ENCODE measurements around the gene AXDND1.
"Not testable (repeated sequence)": the region's sequence is repeated elsewhere in the genome, so short reads cannot be mapped to it uniquely, and the experiment has no call there.

The AXDND1 gene

DNA sequence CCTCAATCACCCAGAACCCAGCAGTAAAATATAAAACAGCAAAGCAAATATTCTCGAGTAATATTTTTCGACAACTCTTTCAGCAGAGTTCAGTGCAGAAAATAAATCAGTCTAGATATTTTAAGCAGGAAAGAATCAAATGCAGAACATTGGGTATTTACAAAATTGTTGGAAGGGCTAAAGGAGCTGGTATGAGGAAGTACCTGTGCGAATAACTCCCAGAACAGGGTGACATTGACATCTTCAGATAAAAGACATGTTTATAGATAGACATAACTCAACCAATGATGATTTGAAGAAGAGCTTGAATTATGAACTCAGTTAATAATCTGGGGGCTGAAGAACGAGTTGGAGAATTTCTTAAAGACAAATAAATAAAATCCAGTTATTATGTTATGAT lies 6.4 kb downstream of the AXDND1 start:
- no peak for FAIRE-seq

DNA sequence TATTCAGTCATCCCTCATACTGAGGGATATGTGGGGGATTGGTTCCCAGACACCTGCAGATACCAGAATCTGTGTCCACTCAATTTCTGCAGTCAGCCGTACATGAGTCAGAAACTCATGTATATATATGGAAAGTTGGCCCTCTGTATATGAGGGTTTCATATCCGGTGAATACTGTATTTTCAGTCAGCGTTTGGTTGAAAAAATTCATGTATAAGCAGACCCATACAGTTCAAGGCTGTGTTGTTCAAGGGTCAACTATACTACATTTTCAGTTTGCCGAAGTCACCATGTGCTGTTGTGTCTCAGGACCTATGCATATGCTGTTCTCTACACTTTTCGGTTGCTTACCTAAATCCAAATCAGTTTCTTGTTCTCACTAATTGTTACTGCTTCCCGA lies 10.5 kb downstream of the AXDND1 start:
- FAIRE-seq: no peak

DNA sequence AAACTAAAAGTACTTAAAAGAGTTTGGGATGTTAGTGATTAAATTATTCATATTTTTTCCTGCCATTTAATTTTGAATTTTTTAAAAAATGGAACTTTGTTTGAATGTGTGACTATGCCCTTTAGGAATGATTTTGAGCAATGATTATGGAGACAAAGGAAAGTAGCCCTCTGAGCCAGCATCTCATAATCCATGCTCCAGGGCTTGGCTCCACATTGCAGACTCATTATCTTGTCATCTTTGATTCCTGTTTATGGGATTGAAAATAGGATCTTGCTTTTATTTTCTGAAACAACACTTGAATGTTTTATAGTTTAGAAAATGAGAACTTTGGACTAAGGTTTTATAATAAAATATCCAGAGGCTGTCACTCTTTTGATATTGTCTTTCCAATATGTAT lies 14.5 kb downstream of the AXDND1 start:
- FAIRE-seq: no peak

DNA sequence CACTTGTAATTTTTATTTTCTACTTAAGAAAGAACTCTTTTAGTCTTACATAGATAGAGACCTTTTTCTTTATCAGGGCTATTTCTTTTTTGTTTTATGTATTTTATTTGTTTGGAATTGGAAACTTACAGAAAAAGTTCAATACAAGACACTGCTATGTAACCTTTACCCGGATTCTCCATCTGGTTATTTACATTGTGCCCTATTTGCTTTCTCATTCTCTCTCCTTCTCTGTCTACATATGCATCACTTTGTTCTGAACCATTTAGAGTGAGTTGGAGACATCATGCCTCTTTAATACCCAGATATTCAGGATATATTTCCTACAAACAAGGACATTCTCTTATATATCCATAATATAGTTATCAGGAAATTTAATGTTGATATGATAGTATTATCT lies 18.3 kb downstream of the AXDND1 start:
- FAIRE-seq: no peak

DNA sequence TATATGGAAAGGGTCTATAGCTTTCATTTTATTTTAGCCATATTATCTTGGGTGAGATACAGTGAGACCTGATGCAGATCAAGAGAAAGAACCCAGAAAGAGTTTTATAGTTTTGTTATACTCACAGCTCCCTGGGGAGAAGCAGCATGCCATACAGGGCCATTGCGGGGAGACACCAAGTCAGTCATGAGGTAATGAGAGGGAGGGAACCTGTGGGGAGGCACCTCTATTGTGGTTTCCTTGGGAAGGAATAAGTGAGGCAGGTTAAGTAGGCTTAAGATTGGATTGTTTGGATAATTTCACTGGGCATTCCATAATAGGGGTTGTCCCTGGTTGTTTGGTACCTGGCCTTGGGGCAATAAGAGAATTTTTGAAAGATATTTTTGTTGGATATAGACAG lies 19.7 kb downstream of the AXDND1 start:
- no peak for FAIRE-seq

DNA sequence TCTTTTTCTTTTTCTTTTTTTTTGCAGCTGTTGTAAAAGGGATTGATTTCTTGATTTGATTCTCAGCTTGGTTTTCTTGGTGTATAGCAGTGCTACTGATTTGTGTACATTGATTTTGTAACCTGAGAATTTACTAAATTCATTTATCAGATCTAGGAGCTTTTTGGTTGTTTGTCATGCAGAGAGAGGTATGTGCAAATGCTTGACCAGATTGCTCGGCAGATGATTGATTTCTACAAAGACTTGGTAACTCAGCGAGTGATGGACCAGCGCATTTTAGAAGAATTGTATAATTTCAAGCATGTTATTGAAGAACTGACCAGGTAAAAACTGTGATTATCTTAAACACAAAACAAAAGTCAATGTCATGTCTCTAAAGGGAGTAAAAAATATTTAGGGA lies 27.9 kb downstream of the AXDND1 start:
- no peak for FAIRE-seq

DNA sequence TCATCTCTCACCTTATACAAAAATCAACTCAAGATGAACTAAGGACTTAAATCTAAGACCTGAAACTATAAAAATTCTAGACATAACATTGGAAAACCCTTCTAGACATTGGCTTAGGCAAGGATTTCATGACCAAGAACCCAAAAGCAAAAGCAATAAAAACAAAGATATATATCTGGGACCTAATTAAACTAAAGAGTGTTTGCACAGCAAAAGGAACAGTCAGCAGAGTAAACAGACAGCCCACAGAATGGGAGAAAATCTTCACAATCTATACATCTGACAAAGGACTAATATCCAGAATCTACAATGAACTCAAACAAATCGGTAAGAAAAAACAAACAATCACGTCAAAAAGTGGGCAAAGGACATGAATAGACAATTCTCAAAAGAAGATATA lies 33.6 kb downstream of the AXDND1 start:
- FAIRE-seq: not testable (repeated sequence)

DNA sequence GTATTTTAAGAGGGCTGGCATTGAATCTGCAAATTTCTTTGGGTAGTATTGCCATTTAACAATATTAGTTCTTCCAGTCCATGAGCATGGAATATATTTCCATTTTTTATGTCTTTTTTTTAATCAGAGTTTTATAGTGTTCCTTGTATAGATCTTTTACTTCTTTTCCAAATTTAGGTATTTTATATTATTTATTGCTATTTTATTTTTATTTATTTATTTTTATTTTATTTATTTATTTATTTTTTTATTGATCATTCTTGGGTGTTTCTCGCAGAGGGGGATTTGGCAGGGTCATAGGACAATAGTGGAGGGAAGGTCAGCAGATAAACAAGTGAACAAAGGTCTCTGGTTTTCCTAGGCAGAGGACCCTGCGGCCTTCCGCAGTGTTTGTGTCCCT lies 52.0 kb downstream of the AXDND1 start:
- FAIRE-seq: not testable (repeated sequence)

DNA sequence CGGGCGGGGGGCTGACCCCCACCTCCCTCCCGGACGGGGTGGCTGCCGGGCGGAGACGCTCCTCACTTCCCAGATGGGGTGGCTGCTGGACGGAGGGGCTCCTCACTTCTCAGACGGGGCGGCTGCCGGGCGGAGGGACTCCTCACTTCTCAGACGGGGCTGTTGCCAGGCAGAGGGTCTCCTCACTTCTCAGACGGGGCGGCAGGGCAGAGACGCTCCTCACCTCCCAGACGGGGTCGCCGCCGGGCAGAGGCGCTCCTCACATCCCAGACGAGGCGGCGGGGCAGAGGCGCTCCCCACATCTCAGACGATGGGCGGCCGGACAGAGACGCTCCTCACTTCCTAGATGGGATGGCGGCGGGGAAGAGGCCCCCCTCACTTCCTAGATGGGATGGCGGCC lies 52.9 kb downstream of the AXDND1 start:
- not testable (repeated sequence) for FAIRE-seq

DNA sequence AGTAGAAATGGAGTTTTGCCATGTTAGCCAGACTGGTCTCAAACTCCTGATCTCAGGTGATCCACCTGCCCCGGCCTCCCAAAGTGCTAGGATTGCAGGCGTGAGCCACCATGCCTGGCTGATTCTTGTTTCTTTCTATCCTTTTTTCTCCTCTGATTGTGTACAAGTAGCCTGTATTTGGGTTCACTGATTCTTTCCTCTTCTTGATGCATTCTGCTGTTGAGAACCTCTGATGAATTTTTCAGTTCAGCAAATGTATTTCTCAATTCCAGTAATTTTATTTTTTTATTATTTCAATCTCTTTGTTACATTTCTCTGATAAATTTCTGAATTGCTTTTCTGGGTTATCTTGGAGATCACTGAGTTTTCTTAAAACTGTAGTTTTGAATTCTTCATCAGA lies 58.8 kb downstream of the AXDND1 start:
- no peak for FAIRE-seq

DNA sequence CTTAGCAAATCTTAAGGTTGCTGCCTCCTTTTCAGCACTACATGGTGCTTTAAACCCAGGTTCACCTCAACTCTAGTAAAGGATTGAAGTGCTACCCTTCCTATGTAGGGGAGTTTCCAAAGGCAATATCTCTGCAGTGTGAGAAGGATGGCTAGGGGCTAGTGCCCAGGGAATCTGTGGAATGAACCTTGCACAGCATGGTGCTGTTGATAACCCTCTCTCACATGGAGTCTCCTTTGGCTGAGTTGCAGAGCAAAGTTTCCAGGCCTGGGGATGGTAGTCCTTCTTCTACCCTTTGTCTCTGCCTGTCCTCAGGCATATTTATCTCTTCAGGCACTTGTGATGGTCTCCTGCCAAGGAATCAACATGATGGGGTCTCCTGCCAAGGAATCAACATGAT lies 59.4 kb downstream of the AXDND1 start:
- no peak for FAIRE-seq

DNA sequence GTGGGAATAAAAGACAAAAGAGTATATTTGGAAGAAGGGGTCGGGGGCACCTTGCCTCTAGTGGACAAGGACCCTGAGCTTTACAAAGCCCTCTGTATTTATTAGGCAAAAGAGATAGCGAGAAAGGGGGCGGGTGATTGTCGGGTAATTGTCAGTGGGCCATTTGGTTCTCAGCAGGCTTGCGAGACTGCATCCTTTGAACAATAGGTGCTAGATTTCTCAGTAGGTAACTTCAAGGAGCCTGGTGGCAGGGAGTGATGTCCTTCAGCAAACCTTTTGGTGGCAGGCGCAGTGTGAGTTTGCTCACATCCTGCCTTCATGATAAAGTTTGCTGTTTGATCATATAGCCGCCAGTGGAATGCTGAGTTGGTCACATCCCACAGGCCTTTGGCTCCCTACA lies 71.4 kb downstream of the AXDND1 start:
- no peak for FAIRE-seq

DNA sequence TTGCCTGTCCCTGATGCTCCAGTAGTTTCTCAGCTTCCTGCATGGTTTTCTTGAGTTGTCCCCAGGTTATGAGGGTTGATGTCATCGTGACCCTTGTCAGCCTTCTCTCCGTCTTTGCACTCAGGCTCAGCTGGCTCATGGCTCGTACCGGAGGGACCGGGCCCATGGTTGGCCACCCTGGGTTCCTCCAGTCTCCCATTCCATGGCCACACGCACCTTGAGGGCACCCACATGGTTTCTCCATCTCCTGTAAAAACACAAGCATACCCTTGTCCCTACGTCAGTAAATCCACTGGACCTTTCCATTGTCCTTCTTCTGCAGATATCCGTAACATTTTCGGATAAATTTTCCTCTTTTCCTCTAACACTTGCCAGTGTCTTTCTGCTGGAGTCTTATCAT lies 73.9 kb downstream of the AXDND1 start:
- not testable (repeated sequence) for FAIRE-seq

DNA sequence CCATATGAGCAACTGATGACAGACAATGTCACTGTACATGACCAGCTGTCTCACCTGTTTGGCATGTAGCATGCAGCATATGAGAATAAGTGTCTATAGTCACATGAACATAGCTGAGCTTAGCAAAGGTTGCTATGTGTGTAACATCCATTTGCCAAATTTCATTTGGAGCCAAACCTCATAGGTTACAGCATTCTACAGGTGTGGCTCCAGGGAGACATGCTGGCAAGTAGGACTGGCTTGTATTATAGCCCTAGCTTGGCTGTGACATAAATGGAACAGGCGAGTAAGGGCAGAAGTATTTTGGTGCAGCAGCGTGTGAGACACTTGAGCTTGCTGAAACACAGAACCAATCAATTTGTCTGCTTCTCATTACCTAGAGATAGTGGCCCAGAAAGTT lies 74.5 kb downstream of the AXDND1 start:
- FAIRE-seq: not testable (repeated sequence)

DNA sequence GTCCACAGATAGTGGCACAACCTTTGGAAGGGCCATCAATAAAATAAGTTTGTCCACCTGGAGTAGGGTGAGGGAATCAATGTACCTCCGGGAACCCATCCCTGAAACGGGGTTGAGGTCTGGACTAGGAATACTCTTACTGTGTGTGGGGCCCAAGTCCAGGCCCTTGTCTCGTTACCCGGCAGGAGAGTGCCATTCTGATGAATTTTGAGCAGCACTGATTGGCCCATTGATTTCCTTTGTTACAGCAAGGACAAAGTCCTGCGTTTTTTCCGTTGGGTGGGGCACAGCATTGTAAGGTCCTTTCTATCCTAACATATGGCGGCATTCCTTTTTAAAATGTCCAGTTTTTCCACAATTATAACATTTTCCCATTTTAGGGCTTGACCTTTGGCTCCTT lies 75.2 kb downstream of the AXDND1 start:
- no peak for FAIRE-seq

DNA sequence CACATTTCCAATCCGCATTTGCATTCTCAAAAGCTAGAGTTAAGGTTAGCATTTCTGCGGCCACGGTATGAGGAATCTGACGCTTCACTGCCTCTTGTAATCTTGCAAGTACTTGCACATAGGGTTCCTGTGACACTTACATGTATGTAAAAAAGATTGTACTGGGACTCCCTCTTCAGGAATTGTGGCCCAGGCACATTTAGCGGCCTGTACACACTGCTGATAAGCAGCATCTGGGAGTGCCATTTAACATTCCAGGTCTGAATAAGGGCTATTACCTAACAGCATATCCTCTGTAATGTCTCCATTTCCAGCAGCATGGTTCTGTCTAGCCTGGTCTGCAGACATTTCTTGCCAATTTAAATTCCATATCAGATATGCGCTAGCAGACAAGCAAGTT lies 75.7 kb downstream of the AXDND1 start:
- FAIRE-seq: no peak

DNA sequence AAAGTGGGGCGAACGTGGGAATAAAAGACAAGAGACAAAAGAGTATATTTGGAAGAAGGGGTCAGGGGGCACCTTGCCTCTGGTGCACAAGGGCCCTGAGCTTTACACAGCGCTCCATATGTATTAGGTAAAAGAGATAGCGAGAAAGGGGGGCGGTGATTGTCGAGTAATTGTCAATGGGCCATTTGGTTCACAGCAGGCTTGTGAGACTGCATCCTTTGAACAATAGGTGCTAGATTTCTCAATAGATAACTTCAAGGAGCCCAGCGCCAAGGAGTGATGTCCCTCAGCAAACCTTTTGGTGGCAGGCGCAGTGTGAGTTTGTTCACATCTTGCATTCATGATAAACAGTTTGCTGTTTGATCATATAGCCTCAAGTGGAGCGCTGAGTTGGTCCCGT lies 77.1 kb downstream of the AXDND1 start:
- FAIRE-seq: not testable (repeated sequence)

DNA sequence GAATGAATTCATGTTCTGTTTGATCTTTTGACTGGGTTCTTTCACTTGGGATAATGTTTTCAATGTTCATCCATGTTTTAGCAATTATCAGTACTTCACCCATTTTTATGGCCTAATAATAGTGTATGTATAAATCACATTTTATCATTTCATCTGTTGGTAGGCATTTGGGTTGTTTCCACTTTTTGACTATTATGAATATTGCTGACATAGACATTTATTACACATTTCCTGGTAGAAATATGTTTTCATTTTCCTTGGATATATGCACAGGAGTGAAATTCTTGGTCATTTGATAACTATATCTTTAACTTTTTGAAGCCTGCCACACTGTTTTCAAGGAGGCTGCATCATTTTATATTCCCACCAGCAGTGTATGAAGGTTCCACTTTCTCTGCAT lies 79.8 kb downstream of the AXDND1 start:
- FAIRE-seq: no peak

DNA sequence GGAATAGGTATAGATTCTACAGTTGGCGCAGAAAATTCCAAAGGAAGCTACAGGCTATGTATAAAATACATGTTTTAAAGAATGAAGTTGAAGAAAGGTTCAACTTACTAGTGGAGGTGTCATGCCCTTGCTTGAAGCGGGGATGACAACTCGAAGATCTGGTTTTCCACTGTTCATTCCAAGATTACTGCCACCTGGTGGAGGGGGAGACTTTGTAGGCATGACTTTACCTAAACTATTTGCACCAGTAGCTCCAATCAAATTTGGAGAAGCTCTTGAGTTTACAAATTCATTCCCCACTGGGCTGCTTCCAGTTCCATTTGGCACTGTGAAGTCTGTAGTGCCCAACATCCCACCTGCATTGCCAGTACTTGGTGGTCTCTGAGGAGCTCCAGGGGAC lies 81.7 kb downstream of the AXDND1 start:
- FAIRE-seq: no peak

DNA sequence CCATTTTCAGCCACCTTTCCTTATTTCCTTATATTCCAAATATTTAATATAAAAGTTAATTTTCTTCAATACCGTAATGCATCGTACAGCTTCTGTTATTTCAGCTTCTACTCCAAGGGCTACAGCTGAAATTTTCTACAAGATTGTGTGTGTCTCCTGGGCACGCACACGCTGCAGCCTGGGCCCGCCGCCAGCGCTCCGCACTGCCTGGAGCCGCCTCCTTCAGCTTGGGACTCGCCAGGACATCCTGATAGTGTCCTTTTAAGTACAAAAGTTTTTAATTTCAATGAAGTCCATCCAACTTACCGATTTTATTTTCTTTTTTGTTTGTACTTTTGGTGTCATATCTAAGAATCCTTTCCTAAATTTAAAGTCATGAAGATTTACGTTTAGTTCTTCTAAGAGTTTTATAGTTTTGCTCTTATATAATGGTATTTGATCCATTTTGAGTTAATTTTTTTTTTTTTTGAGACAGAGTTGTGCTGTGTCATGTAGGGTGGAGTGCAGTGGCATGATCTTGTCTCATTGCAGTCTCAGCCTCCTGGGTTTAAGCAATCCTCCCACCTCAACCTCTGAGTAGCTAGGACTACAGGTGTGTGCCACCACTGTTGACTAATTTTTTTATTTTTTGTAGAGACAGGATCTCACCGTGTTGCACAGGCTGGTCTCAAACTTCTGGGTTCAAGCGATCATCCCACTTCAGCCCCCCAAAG lies 82.8 kb downstream of the AXDND1 start:
- no peak for FAIRE-seq

DNA sequence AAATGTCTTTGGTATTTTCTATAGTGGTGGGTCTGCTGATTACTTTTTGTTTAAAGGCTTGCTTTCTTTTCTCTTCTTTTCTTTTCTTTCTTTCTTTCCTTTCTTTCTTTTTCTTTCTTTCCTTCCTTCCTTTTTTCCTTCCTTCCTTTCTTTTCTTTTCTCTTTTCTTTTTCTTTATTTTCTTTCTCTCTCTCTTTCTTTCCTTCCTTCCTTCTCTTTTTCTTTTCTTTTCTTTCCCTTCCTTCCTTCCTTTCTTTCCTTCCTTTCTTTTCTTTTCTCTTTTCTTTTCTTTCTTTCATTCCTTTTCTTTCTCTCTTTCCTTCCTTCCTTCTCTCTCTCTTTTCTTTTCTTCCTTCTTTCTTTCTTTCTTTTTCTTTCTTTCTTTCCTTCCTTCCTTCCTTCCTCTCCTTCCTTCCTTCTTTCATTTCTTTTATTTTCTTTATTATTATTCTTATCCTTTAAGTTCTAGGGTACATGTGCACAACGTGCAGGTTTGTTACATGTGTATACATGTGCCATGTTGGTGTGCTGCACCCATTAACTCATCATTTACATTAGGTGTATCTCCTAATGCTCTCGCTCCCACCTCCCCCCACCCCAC lies 93.9 kb downstream of the AXDND1 start:
- FAIRE-seq: not testable (repeated sequence)

DNA sequence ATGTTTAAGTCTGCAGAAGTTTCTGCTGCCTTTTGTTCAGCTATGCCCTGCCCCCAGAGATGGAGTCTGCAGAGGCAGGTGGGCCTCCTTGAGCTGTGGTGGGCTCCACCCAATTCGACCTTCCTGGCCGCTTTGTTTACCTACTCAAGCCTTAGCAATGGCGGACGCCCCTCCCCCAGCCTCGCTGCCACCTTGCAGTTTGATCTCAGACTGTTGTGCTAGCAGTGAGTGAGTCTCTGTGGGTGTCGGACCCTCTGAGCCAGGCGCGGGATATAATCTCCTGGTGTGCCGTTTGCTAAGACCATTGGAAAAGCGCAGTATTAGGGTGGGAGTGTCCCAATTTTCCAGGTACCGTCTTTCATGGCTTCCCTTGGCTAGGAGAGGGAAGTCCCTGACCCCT lies 99.9 kb downstream of the AXDND1 start:
- not testable (repeated sequence) for FAIRE-seq

DNA sequence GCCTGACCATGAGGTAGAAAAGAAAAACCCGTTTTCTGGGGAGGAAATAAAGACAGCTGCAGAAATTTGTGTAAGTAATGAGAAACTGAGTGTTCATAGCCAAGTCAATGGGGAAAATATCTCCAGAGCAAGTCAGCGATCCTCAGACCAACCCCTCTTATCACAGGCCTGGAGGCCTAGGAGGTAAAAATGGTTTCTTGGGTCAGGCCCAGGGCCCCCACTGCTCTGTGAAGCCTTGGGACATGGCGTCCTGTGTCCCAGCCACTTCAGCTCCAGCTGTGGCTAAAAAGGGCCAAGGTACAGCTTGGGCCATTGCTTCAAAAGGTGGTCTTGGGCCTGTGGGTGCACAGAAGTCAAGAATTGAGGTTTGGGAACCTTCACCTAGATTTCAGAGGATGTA lies 108.9 kb downstream of the AXDND1 start:
- FAIRE-seq: no peak

DNA sequence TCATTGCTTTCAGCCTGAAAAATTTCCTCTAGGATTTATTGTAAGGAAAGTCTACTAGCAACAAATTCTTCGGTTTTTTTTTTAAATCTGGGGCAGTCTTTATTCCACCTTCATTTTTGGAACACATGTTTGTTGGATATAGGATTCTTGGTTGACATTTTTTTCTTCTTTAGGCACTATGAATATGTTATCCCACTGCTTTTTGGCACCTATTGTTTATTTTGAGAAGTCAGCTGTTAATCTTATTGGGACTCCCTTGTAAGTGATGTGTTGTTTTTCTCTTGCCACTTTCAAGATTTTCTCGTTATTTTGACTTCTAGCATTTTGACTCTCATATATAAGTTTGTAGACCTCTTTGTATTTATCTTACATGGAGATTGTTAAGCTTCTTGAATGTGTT lies 110.7 kb downstream of the AXDND1 start:
- no peak for FAIRE-seq

DNA sequence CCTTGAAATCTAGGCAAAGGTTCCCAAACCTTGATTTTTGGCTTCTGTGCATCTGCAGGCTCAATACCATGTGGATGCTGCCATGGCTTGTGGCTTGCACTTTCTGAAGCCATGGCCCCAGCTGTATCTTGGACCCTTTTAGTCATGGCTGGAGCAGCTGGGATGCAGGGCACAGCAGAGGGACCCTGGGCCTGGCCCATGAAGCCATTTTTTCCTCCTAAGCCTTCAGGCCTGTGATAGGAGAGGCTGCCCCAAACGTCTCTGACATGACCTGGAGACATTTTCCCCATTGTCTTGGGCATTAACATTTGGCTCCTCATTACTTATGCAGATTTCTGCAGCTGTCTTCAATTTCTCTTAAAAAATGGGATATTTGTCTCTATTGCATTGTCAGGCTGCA lies 112.6 kb downstream of the AXDND1 start:
- FAIRE-seq: no peak
